GM12872 (cell line): ENCODE measurements around the gene MARK2.

Source experiments
- CTCF ChIP-seq: IDR thresholded peaks from 3 replicates; pipeline ENCODE4 v1.5.1; 2011; ENCODE audit warnings: low read depth, mild to moderate bottlenecking, low read length, moderate library complexity; ENCODE audit not compliant: insufficient read depth

Gene MARK2

DNA sequence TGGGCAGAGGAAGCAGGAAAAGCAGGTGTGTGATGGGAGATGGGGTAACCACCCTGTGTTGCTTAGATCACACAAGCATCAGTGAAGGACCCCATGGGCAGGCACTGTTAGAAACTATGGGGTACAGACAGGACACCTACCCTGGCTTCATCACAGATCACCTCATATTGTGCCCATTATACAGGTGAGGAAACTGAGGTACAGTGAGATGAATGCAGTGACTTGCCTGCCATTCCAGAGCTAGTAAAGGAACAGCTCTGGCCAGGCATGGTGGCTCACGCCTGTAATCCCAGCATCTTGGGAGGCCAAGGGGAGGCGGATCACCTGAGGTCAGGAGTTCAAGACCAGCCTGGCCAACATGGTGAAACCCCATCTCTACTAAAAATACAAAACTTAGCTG lies 5.9 kb upstream of the MARK2 start:
- no peak for TF ChIP-seq CTCF

- TF ChIP-seq CTCF: no peak
Measured at GRCh38 chr11:63834535-63835157, 4.3 kb upstream of the MARK2 start.

DNA sequence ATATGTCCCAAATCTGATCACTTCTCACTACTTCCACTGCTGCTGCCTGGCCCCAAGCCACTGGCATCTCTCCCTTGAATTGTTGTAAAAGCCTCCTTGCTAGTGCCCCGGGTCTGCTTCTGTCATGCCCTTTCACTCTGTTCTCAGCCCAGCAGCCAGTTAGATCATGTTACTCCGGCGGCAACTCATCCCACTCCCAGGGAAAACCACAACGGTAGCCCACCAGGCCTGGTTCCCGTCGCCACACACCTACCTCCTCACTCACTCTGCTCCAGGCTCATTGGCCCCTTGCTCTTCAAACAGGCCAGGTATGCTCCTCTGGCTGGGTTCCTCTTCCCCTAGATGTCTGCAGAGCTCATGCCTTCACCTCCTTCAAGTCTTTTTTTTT lies 3.8 kb upstream of the MARK2 start:
- no peak for TF ChIP-seq CTCF

- TF ChIP-seq CTCF: peak; percentile 93
Measured at GRCh38 chr11:63837027-63837688, 1.8 kb upstream of the MARK2 start.

GRCh38 chr11:63837739-63838138 lies 1.2 kb upstream of the MARK2 start:
- TF ChIP-seq CTCF: no peak

- no peak for TF ChIP-seq CTCF
Measured at GRCh38 chr11:63838150-63838677, 696 bp upstream of the MARK2 start.

GRCh38 chr11:63839508-63840355 lies 822 bp downstream of the MARK2 start:
- no peak for TF ChIP-seq CTCF
